ENCODE results near the gene TREX2. TPM values are rescaled to one million over a fixed set of nuclear protein-coding genes. Genes with fewer than 3 reads are reported as not detected.

Gene TREX2
- total and polyA plus RNA-seq, 2 experiments from 2014 or later = 0.60 to 1.3 TPM

DNA sequence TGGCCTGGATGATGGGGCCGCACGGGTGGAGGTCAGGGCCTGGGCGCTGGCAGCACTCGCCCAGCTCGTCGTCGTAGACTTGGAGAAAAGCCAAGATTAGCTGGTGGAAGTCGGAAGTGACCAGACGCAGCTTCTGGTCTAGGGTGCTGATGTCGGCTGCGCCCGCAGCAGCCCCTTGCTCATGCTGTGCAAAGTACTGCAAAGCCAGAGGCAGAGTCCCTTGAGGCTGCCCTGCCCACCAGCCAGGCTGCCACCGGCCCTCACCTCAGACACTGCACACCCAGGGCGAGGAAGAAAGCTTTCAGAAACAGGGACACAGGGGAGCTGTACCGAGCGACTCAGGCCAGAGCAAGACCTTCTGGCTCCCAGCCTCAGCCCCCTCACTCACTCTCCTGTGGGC is 9.7 kb upstream of the TREX2 start:
- H3K9me3 ChIP-seq (ENCODE audit: low read depth) = no peaks in the 10 kb centered on the region
- H2AFZ ChIP-seq = no peak overlapping the region
- no peaks in the 10 kb centered on the region for H4K20me1 ChIP-seq (ENCODE audit: insufficient read depth, poor library complexity, severe bottlenecking)
- WGBS (ENCODE audit: low lambda C conversion rate, missing lambda C conversion rate) = 89% methylated on average over 15 of the region's 16 CpGs
- no peaks in the 10 kb centered on the region for H3K9me2 ChIP-seq (replicated peaks; ENCODE audit: insufficient read depth)
- H3K4me1 ChIP-seq (ENCODE audit: insufficient read depth) = no peaks in the 10 kb centered on the region
- no peaks in the 10 kb centered on the region for H3K36me3 ChIP-seq (replicated peaks; ENCODE audit: insufficient read depth, low read depth)
- H3K4me2 ChIP-seq = no peak overlapping the region
- no peak overlapping the region for H3K4me3 ChIP-seq
- no peak overlapping the region for H3K27ac ChIP-seq
- H3K79me2 ChIP-seq = no peaks in the 10 kb centered on the region
- no peak for DNase-seq (ENCODE audit: low spot score)
- H3K27me3 ChIP-seq = no peaks in the 10 kb centered on the region
- TF ChIP-seq EZH2phosphoT487 (IDR thresholded peaks at IDR 0.05; ENCODE audit: low read depth, severe bottlenecking, unreplicated experiment) = no peak
- no peak for TF ChIP-seq EZH2 (IDR thresholded peaks at IDR 0.05; ENCODE audit: borderline replicate concordance)
- TF ChIP-seq, protein P1, sequence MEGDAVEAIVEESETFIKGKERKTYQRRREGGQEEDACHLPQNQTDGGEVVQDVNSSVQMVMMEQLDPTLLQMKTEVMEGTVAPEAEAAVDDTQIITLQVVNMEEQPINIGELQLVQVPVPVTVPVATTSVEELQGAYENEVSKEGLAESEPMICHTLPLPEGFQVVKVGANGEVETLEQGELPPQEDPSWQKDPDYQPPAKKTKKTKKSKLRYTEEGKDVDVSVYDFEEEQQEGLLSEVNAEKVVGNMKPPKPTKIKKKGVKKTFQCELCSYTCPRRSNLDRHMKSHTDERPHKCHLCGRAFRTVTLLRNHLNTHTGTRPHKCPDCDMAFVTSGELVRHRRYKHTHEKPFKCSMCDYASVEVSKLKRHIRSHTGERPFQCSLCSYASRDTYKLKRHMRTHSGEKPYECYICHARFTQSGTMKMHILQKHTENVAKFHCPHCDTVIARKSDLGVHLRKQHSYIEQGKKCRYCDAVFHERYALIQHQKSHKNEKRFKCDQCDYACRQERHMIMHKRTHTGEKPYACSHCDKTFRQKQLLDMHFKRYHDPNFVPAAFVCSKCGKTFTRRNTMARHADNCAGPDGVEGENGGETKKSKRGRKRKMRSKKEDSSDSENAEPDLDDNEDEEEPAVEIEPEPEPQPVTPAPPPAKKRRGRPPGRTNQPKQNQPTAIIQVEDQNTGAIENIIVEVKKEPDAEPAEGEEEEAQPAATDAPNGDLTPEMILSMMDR (IDR thresholded peaks at IDR 0.05; ENCODE audit: poor library complexity) = no peak

DNA sequence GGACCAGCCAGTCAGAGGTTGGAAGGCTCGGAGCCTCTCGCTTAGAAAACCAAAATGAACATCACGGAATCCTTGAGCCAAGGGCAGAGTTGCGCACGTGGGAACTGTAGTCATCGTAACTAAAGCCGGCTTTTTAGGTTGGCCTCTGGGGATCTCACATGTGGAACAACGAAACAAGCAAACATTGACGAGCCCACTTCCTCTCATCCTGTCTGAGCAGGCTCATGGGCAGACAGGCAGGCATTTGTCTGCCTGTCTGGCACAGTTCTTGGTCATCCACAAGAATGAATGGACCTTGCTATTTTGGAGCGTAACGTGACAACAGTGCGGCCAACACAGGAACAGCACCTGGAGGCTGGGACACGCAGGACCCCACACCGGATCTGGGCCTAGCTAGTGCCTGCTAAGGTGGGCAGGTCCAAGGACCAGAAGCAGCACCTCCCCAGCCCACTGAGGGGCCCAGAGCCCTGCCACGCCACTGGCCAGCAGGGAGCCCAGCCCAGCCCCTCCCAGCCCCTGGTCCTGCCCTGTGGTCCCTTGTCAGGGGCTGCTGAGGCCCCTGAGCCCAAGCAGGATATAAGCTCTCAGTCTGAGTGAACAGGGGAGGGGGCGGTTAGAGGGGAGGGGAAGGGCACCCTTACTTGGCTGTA is 9.2 kb upstream of the TREX2 start:
- H3K4me2 ChIP-seq = no peak overlapping the region
- no peaks in the 10 kb centered on the region for H4K20me1 ChIP-seq (ENCODE audit: insufficient read depth, poor library complexity, severe bottlenecking)
- no peak overlapping the region for H3K4me3 ChIP-seq
- no peaks in the 10 kb centered on the region for H3K79me2 ChIP-seq
- H3K27me3 ChIP-seq = no peaks in the 10 kb centered on the region
- 89% methylated on average over 15 of the region's 16 CpGs for WGBS (ENCODE audit: low lambda C conversion rate, missing lambda C conversion rate)
- H3K36me3 ChIP-seq (replicated peaks; ENCODE audit: insufficient read depth, low read depth) = no peaks in the 10 kb centered on the region
- no peak for DNase-seq (ENCODE audit: low spot score)
- H3K4me1 ChIP-seq (ENCODE audit: insufficient read depth) = no peaks in the 10 kb centered on the region
- H3K9me2 ChIP-seq (replicated peaks; ENCODE audit: insufficient read depth) = no peaks in the 10 kb centered on the region
- no peaks in the 10 kb centered on the region for H3K9me3 ChIP-seq (ENCODE audit: low read depth)
- no peak overlapping the region for H3K27ac ChIP-seq
- no peak overlapping the region for H2AFZ ChIP-seq
- TF ChIP-seq EZH2phosphoT487 (IDR thresholded peaks at IDR 0.05; ENCODE audit: low read depth, severe bottlenecking, unreplicated experiment) (no peak), EZH2 (IDR thresholded peaks at IDR 0.05; ENCODE audit: borderline replicate concordance) (no peak)
- TF ChIP-seq, protein P1 (IDR thresholded peaks at IDR 0.05; ENCODE audit: poor library complexity) = no peak

DNA sequence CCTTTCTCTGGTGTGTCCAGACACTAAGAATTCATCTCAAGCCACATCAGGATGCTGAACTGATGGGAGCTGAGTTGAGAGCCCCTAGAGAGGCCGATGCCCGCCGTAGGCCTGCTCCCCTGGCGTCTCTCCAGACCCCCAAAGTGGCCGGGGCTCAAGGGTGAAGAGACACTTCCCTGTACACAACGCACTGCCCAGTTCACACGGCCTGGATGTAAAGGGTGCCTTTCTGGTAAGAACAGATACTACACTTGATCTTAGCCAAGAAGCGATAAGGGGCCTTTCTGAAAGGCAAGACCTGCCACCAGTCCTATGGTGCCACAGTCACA is 5.1 kb upstream of the TREX2 start:
- no peak for DNase-seq (ENCODE audit: low spot score)
- no peak overlapping the region for H2AFZ ChIP-seq
- 75% methylated on average over 8 of the region's 8 CpGs for WGBS (ENCODE audit: low lambda C conversion rate, missing lambda C conversion rate)
- no peaks in the 10 kb centered on the region for H3K4me1 ChIP-seq (ENCODE audit: insufficient read depth)
- no peaks in the 10 kb centered on the region for H3K9me2 ChIP-seq (replicated peaks; ENCODE audit: insufficient read depth)
- H3K36me3 ChIP-seq (replicated peaks; ENCODE audit: insufficient read depth, low read depth) = no peaks in the 10 kb centered on the region
- H3K79me2 ChIP-seq = no peaks in the 10 kb centered on the region
- no peak overlapping the region for H3K4me3 ChIP-seq
- H3K27ac ChIP-seq = no peak overlapping the region
- H3K27me3 ChIP-seq = no peaks in the 10 kb centered on the region
- H3K9me3 ChIP-seq (ENCODE audit: low read depth) = no peaks in the 10 kb centered on the region
- no peak overlapping the region for H3K4me2 ChIP-seq
- H4K20me1 ChIP-seq (ENCODE audit: insufficient read depth, poor library complexity, severe bottlenecking) = no peaks in the 10 kb centered on the region
- TF ChIP-seq, protein P1 (IDR thresholded peaks at IDR 0.05; ENCODE audit: poor library complexity) = no peak
- TF ChIP-seq EZH2phosphoT487 (IDR thresholded peaks at IDR 0.05; ENCODE audit: low read depth, severe bottlenecking, unreplicated experiment) (no peak), EZH2 (IDR thresholded peaks at IDR 0.05; ENCODE audit: borderline replicate concordance) (no peak)

Data from hepatocyte (in vitro differentiated cells).